Stimulated activated CD8-positive, alpha-beta memory T cell treated with anti-CD3 and anti-CD28 coated beads, Interleukin-4, amount 100 ng/mL, for 4 hours (primary cell): Measurements from ENCODE around the gene ZNF324.

Source experiments
- DNase-seq, 2 donors: peaks; one replicate each; pipeline ENCODE4 v3.0.0-alpha.2; 2020; ENCODE audit warnings: low read depth in 2 of 2, low spot score in 1 of 2

ZNF324 gene

GRCh38 chr19:58521651-58522050, 54.8 kb downstream of the ZNF324 start:
- no peak for DNase-seq

DNA sequence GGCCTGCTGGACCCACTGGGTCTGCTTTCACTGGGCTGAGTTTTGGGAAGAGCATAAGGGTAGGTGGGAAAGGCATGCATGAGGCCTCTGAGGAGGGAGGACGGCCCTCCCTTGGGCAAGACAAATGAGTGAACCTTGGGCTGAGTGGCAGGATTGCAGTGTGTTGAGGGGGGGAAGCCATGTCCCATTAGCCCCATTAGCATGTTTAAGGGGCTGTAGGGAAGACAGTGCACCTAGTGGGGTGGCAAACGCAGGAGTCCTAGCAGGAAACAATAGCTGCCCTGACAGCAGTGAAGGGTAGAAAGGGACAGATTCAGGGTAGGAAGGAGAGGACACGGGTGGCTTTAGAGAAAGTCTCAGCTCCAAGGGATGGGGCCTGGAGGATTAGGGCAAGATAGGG, 55.8 kb downstream of the ZNF324 start:
- no peak for DNase-seq
